Activated CD8-positive, alpha-beta memory T cell treated with anti-CD3 and anti-CD28 coated beads, Interleukin-2, amount 50 U/mL, for 4 hours (primary cell): ENCODE measurements around the gene TCF4.

Source experiments
- DNase-seq: peaks from one replicate; pipeline ENCODE4 v3.0.0-alpha.2; 2020

The TCF4 gene

GRCh38 chr18:55338978-55339650, 248.9 kb downstream of the TCF4 start:
- no peak for DNase-seq

DNA sequence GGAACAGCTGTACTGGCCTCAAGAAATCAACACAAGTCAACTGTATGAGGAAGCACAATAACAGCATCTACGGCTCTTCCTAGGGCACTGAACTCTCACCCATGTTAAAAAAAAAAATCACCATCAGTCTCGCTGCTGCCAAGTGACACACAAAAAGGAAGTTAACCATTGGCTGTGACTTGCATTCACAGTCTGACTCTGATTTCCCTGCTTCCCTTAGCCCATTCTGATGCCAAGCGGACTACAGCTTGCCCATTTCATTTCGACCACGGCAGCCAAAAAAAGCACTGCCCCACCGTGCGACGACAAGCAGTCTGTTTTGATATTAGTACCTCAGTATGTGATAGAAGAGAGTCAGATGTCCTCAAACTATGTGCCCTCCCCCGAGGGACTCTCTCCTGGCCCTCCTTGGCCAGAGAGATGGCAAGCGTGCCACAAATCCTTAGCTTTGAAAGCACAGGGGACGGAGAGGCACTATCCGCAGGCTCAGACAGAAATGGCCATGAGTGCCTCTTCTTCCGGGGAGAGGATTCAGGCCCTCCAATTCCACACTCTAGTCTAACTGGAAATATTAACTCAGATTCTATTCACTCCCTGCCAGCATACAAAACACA, 250.0 kb downstream of the TCF4 start:
- DNase-seq = no peak

GRCh38 chr18:55337138-55337537, 250.9 kb downstream of the TCF4 start:
- DNase-seq = no peak

GRCh38 chr18:55336438-55337100, 251.4 kb downstream of the TCF4 start:
- DNase-seq = no peak

- no peak for DNase-seq
Measured at GRCh38 chr18:55334875-55335274, 253.1 kb downstream of the TCF4 start.

DNA sequence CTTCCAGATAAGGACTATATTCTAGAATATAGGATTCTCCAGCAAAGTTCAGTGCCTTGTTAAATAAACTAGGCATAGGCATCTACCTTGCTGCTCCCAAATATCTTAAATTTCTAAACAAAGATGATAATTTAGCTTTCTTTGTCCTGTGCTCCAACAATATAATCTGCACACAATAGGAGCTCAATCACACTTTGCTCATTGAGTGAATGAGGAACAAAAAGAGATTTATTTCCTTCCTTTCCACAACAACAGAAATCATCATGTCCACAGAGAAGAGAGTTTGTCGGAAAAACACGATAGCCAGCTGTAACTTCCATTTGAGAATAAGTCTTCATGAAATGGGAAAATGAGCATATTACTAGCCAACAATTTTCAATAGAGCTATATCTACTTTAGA, 256.7 kb downstream of the TCF4 start:
- no peak for DNase-seq

DNA sequence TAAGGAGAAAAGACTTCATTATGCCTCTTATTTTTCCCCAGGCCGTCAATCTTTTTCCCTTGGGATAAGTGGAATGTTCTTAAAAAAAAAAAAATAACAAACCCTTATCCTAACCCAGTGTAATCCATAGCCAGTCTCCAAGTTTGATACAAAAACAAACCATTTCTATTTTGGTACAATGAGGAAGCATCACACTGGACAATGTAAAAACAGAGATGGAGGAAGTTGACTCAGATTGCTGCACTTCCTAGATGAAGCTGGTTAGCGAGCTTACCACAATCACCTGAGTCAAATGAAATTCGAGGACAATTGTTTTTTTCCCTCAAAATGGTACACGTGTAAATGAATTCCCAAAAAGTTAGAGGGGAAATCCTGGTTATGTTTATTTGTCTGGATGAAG, 259.7 kb downstream of the TCF4 start:
- no peak for DNase-seq

DNA sequence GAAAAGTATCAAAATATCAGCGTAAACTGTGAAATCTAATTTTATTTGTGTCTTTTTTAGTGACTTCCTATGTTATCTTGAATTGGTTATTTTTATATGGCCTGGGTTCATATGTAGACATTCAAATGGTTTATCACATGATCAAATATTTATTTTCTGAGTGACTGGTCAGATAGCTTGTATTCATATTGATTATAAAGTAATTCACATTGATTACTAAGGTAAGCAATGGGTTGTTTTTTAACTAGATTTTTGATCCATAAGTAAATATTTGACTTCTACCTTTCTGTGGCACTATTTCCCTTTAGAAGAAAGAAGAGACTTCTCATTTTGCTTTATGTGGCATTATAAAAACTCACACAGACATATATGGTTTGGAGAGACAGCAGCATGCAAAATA, 260.5 kb downstream of the TCF4 start:
- no peak for DNase-seq

GRCh38 chr18:55326134-55326533, 261.9 kb downstream of the TCF4 start:
- DNase-seq = no peak

DNA sequence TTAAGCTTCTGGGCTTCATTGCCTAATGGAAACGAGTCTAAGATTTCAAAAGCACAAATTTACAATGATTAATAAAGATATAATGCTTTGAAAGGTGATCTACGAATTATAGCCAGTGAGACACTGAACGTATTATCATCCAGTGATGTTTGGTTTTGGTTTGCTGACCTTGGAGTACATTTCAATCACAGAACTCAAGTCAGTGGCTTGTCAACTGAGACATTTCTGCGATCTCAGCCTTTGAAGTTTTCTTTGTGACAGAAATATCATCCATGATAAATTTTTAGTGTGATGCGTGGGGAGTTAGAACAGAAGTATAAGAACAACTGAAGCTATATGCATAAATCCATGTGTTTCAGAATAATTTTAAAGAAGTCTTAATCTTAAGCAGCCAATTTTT, 263.8 kb downstream of the TCF4 start:
- DNase-seq = no peak

DNA sequence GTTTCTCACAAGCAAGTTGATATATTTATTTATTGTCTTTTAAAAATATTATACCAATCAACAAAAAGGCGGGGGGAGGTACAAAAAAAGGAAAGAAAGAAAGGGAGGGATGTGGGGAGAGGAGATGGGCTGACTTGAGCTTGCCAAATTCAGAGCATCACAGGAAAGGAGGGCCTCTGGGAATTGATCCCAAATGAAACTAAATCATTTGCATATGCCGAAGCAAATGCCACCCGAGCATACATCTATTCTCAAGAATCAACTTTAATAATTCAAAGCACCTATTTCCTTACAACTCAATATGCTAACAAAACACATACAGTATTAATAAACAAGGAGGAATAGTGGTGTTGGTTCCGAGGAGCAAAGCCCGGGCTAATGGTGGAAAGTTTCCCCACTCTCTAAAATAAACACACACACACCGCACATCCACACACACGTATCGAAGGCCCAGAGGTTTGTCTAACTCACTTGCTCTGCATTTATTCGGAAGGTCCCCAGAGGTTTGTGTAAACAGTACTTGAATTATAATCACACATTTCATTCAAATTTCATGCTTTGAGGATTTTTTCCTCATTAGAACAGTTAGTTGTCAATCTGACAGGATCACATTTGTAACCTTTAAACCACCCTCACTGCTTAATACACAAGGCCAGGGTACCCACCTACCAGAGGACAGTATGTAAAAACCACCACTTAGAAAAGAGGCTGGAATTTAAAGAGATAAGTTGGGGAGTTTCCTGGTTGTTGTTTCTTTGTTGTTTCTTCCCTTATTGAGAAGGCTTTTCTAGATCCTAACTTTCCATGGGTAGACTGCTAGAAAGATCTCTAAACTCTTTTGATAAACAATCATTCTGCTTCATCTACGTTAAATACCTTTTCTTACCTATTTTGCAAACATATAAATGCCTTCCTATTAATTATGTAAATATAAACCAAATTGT, 264.7 kb downstream of the TCF4 start:
- DNase-seq = no peak

GRCh38 chr18:55322178-55322735, 265.7 kb downstream of the TCF4 start:
- no peak for DNase-seq

GRCh38 chr18:55321265-55322177, 266.5 kb downstream of the TCF4 start:
- no peak for DNase-seq

GRCh38 chr18:55320424-55321264, 267.3 kb downstream of the TCF4 start:
- no peak for DNase-seq

DNA sequence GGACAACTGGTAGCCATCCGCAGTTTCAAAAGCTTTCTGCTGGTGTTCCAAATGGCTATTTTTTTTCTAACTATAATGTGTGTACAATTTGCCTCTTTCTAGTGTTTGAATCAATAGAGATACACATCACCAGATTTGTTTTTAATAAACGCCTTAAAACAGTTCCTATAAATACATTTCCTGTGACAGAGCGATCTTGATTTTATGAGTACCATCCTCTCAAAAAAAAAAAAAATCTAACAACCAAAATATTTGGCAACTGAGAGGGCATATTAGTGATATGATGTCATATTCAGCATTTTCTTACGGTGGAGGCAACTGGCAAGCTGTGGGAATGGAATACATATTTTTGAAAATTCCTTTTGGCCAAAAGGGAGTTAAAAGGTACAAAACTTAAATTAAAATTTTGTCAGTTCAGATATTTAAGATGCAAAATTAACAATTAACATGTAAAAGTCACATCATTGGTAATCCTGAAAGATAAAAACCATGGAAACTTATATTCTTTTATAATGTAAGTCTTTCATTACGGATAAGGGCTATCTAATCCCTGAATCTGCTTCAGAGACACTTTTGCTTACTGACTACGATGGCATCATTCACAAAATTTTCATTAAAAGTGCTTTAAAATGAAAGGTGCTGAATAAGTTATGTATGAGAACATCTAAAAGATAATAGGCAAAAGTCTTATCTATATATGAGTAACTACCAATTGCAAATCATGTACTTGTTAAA, 268.4 kb downstream of the TCF4 start:
- no peak for DNase-seq

GRCh38 chr18:55318951-55319441, 269.0 kb downstream of the TCF4 start:
- no peak for DNase-seq

DNA sequence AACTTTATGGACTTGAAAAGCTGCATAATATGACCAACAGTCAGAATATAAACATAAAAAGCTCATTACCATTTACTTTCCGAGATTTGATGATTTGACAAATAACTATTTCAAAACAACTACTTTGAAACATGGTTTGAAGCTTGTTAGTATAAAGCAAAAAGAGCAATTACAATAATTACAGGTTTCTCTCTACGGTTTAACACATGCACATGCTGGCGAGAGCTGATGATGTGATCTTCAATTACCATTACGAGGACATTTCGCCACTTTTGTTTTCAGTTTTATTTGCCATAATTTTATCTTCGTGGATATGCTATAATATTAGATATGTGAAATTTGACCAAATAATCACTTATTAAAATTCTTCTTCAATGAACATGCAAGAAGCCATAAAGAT, 270.1 kb downstream of the TCF4 start:
- DNase-seq = no peak

DNA sequence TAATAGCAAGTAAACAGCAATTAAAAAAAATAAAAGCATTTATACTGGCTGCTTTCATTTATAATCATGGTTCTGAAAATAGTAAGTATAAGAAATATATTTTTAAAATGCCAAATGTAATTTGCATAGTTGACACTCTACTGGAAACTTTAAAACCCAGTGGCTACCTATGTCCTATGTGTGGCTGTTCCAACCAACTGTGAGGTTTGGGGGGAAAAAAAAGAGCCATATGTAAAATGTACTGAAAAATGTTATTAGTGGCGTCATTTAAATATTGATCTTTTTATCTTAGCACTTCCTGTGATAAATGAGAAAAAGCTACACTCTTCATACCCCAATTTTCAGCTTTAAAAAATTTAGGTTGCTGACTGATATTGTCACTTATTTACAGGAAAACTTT, 270.7 kb downstream of the TCF4 start:
- DNase-seq = no peak

- DNase-seq = no peak
Measured at GRCh38 chr18:55316486-55317184, 271.4 kb downstream of the TCF4 start.
